GM12878 (cell line): ENCODE results near the gene DYNC1I1. TPM values are rescaled to one million over a fixed set of nuclear protein-coding genes. Genes with fewer than 3 reads are reported as not detected.

Experiments used
- ATAC-seq: fragments of 200-7000 bp; cut with Tn5 transposase; 3 replicates; pipeline ENCODE4 v1.9.1; 2020; ENCODE audit warnings: mild to moderate bottlenecking, moderate library complexity
- BruUV-seq: library from RNA; stranded (reverse); fragments of 400-500 nt; replicated peaks from 2 replicates; lab custom pipeline; 2021; lab: Mats Ljungman, UMichigan
- CTCF ChIA-PET: fragments of 300-600 bp; sonication (Branson Sonifier 250); formaldehyde crosslinking; extraction: SDS; loops from one replicate; lab custom pipeline; 2021; ENCODE audit warnings: inconsistent platforms; lab: Yijun Ruan, JAX
- POLR2A ChIA-PET: fragments of 350-600 bp; formaldehyde crosslinking; extraction: SDS; loops from one replicate; lab custom pipeline; 2021; ENCODE audit warnings: inconsistent platforms; lab: Charles Lee
- RAD21 ChIA-PET: fragments of 300-600 bp; sonication (Branson Sonifier 250); formaldehyde crosslinking; loops from one replicate; lab custom pipeline; 2023; ENCODE audit warnings: antibody characterized with exemption; ENCODE audit not compliant: unreplicated experiment; lab: Charles Lee
- SMC1A ChIA-PET: fragments of 300-600 bp; sonication (Branson Sonifier 250); formaldehyde crosslinking; loops from one replicate; lab custom pipeline; 2023; ENCODE audit not compliant: unreplicated experiment, uncharacterized antibody; lab: Charles Lee
- DNase-seq: peaks from one replicate; pipeline ENCODE4 v3.0.0-alpha.2; 2011; ENCODE audit warnings: low read depth, low spot score
- FAIRE-seq: peaks from 3 replicates; lab custom pipeline; 2011; peaks lifted over from hg19 to GRCh38; lab: Jason Lieb, UNC
- H2AFZ ChIP-seq: 2 replicates; pipeline ENCODE4 v1.6.0; 2011; ENCODE audit warnings: low read depth, low read length, control low read depth; ENCODE audit not compliant: control insufficient read depth
- H3K27ac ChIP-seq: 2 replicates; pipeline ENCODE4 v1.5.1; 2011; ENCODE audit warnings: control low read depth; ENCODE audit not compliant: control insufficient read depth, insufficient read depth
- H3K27me3 ChIP-seq, 2 experiments: replicated peaks in 1 of 2; 2 replicates each; pipeline versions ENCODE4 v1.6.0 to v1.6.1; 2011; ENCODE audit warnings: low read length in 1 of 2; ENCODE audit not compliant: control insufficient read depth in 2 of 2, insufficient read depth in 2 of 2
- H3K36me3 ChIP-seq, 2 experiments: 2 replicates each; pipeline ENCODE4 v1.5.1; 2011; ENCODE audit warnings: low read length in 1 of 2; ENCODE audit not compliant: control insufficient read depth in 2 of 2, insufficient read depth in 2 of 2
- H3K4me1 ChIP-seq: 2 replicates; pipeline ENCODE4 v1.6.1; 2011; ENCODE audit warnings: mild to moderate bottlenecking, low read length, moderate library complexity, mixed read lengths; ENCODE audit not compliant: control insufficient read depth, insufficient read depth
- H3K4me2 ChIP-seq: 2 replicates; pipeline ENCODE4 v1.6.0; 2011; ENCODE audit warnings: control low read depth; ENCODE audit not compliant: control insufficient read depth, insufficient read depth
- H3K4me3 ChIP-seq: fragments of 200-600 bp; sonication (generic); 2 replicates; pipeline ENCODE4 v1.5.1; 2016
- H3K79me2 ChIP-seq: 2 replicates; pipeline ENCODE4 v1.6.0; 2011; ENCODE audit warnings: low read length; ENCODE audit not compliant: control insufficient read depth, insufficient read depth
- H3K9ac ChIP-seq: 2 replicates; pipeline ENCODE4 v1.8.0; 2011; ENCODE audit warnings: low read length, control low read depth, mixed read lengths; ENCODE audit not compliant: control insufficient read depth, insufficient read depth
- H3K9me3 ChIP-seq: replicated peaks from 3 replicates; pipeline ENCODE4 v1.5.1; 2011; ENCODE audit warnings: mild to moderate bottlenecking, low read length; ENCODE audit not compliant: control insufficient read depth, insufficient read depth
- H4K20me1 ChIP-seq: 2 replicates; pipeline ENCODE4 v1.6.0; 2011; ENCODE audit not compliant: control insufficient read depth, insufficient read depth
- ATF3 ChIP-seq: IDR thresholded peaks from 2 replicates; pipeline ENCODE4 v1.6.1; 2011; ENCODE audit warnings: low read depth, mild to moderate bottlenecking, low read length, moderate library complexity, borderline replicate concordance; ENCODE audit errors: extremely low read depth
- ATF7 ChIP-seq: fragments of 450-650 bp; IDR thresholded peaks from 2 replicates; pipeline ENCODE4 v1.6.1; 2016; ENCODE audit warnings: low read depth, mild to moderate bottlenecking
- CREM ChIP-seq: IDR thresholded peaks from 2 replicates; pipeline ENCODE4 v1.6.1; 2014; ENCODE audit warnings: antibody characterized with exemption, low read depth
- EP300 ChIP-seq, 2 experiments: fragments of 150-350 bp in 1 of 2; IDR thresholded peaks; 2 replicates each; pipeline ENCODE4 v1.6.1; 2011 to 2012; ENCODE audit warnings: low read depth in 2 of 2, low read length in 2 of 2, borderline replicate concordance in 1 of 2, improper control_type of control experiment in 1 of 2, inconsistent platforms in 1 of 2; ENCODE audit not compliant: control insufficient read depth in 1 of 2
- ETV6 ChIP-seq, 2 experiments: fragments of 450-650 bp in 1 of 2; IDR thresholded peaks in 1 of 2; conservative IDR thresholded peaks in 1 of 2; 2 replicates each; pipeline ENCODE4 v1.6.1; 2014; ENCODE audit warnings: antibody characterized with exemption in 1 of 2, borderline replicate concordance in 1 of 2, low read depth in 1 of 2, mild to moderate bottlenecking in 1 of 2, moderate library complexity in 1 of 2
- FOS ChIP-seq: IDR thresholded peaks from 3 replicates; pipeline ENCODE4 v1.6.1; 2011; ENCODE audit warnings: borderline replicate concordance; ENCODE audit not compliant: insufficient read length; ENCODE audit errors: extremely low read depth
- JUNB ChIP-seq: IDR thresholded peaks from 2 replicates; pipeline ENCODE4 v1.6.1; 2016; ENCODE audit warnings: antibody characterized with exemption, mild to moderate bottlenecking
- MAX ChIP-seq: IDR thresholded peaks from 2 replicates; pipeline ENCODE4 v1.6.1; 2012; ENCODE audit warnings: low read depth, low read length, improper control_type of control experiment
- MYC ChIP-seq: IDR thresholded peaks from 2 replicates; pipeline ENCODE4 v1.6.1; 2011; ENCODE audit warnings: mild to moderate bottlenecking, low read length, moderate library complexity, inconsistent platforms; ENCODE audit not compliant: insufficient read depth, insufficient replicate concordance, insufficient read length, severe bottlenecking
- ZNF592 ChIP-seq: fragments of 450-650 bp; IDR thresholded peaks from 2 replicates; pipeline ENCODE4 v1.6.1; 2017; ENCODE audit warnings: mild to moderate bottlenecking, moderate library complexity
- ZZZ3 ChIP-seq: IDR thresholded peaks from 2 replicates; pipeline ENCODE4 v1.6.1; 2011; ENCODE audit warnings: low read depth; ENCODE audit not compliant: control insufficient read depth, insufficient read length
- WGBS: methylation state at CpG from one replicate; pipeline ENCODE4 v1.1.6; 2016; ENCODE audit warnings: low lambda C conversion rate; ENCODE audit not compliant: insufficient replicate concordance, insufficient coverage; ENCODE audit errors: missing lambda C conversion rate; 5-methylcytosine and 5-hydroxymethylcytosine counted together
- in situ Hi-C: fragments of 300-500 bp; cut with MboI; formaldehyde crosslinking; loops from 9 replicates; pipeline ENCODE4 v1.14.3; 2018; ENCODE audit warnings: mixed read lengths
- intact Hi-C: fragments of 100-400 bp; cut with micrococcal nuclease; formaldehyde crosslinking; loops from one replicate; pipeline ENCODE4 v1.14.2; 2022; ENCODE audit not compliant: unreplicated experiment
- polyA plus RNA-seq, 11 experiments: library from polyadenylated mRNA; depleted of rRNA in 4 of 11; unstranded in 6 of 11; stranded (reverse) in 5 of 11; fragments of >200 nt; fragmentation: Nextera tagmentation in 4 of 11; fragmentation: Illumina TruSeq in 1 of 11; extraction: Ambion mirVana in 4 of 11; extraction: Trizol in 1 of 11; gene quantifications; 1 replicate in 1 of 11; 2 replicates in 10 of 11; pipeline versions ENCODE4 v1.2.1 to v1.2.3, GENCODE V29; 2011 to 2016; ENCODE audit warnings: inconsistent platforms in 2 of 11, missing spikeins in 2 of 11, low read depth in 1 of 11
- total RNA-seq, 4 experiments: library from RNA; depleted of rRNA in 3 of 4; stranded (reverse); fragments of >200 nt in 3 of 4; fragmentation: Illumina TruSeq in 1 of 4; extraction: Trizol in 1 of 4; gene quantifications; 2 replicates each; pipeline versions ENCODE4 v1.2.1 to v1.2.3, GENCODE V29; 2013 to 2021

Gene DYNC1I1
- total and polyA plus RNA-seq, 10 of the 15 experiments (the other 5 are each of a cell fraction or from before 2014, with no cell fraction given), result 0.05 to 0.91 (median 0.14) TPM; not detected in 3

- in situ Hi-C loops, result no loop called here
- TF ChIP-seq EP300 (IDR thresholded peaks at IDR 0.05; ENCODE audit: borderline replicate concordance in 1 of 2, control insufficient read depth in 1 of 2, low read depth in 2 of 2, low read length in 2 of 2), result no peak
- no peak for TF ChIP-seq MYC
- TF ChIP-seq ATF3, result no peak
- TF ChIP-seq CREM, result no peak
- TF ChIP-seq, all 136 proteins: peak for 0
- no peak overlapping the region for H3K27ac ChIP-seq
- SMC1A ChIA-PET, result no interaction called here
- H2AFZ ChIP-seq, result no peak overlapping the region
- RAD21 ChIA-PET, result no interaction called here
- no peak overlapping the region for H3K4me2 ChIP-seq
- DNase-seq (no peak), ATAC-seq (no peak), FAIRE-seq (no peak)
- POLR2A ChIA-PET, result no interaction called here
- H3K4me3 ChIP-seq, result no peak overlapping the region
- no peaks in the 10 kb centered on the region for H3K9me3 ChIP-seq
- no peaks in the 10 kb centered on the region for H3K36me3 ChIP-seq
- no peaks in the 10 kb centered on the region for H4K20me1 ChIP-seq
- 27% methylated on average over 7 of the region's 7 CpGs for WGBS
- no peaks in the 10 kb centered on the region for H3K4me1 ChIP-seq
- no TSS peak for BruUV-seq
- no peaks in the 10 kb centered on the region for H3K79me2 ChIP-seq
- H3K27me3 ChIP-seq, result no peaks in the 10 kb centered on the region
- no peak overlapping the region for H3K9ac ChIP-seq
- CTCF ChIA-PET, result no interaction called here
- intact Hi-C loops, result no loop called here
Observed at GRCh38 chr7:96061009-96061408, 288.7 kb downstream of the DYNC1I1 start.

- Histone ChIP-seq H3K4me1 (no peaks in the 10 kb centered on the region), H2AFZ (no peak overlapping the region), H3K79me2 (no peaks in the 10 kb centered on the region), H3K4me2 (no peak overlapping the region), H3K9ac (no peak overlapping the region), H3K9me3 (no peaks in the 10 kb centered on the region), H3K27me3 (no peaks in the 10 kb centered on the region), H3K36me3 (no peaks in the 10 kb centered on the region), H3K4me3 (no peak overlapping the region), H4K20me1 (no peaks in the 10 kb centered on the region), H3K27ac (no peak overlapping the region)
- RAD21 ChIA-PET, result no interaction called here
- no TSS peak for BruUV-seq
- 31% methylated on average over 4 of the region's 4 CpGs for WGBS
- FAIRE-seq, result no peak
- no peak for DNase-seq
- POLR2A ChIA-PET, result interaction anchor here (0.7 kb wide), 1 partner anchor 692 kb away, joined by 3 read pairs; no protein-coding TSS in a partner anchor
- CTCF ChIA-PET, result no interaction called here
- in situ Hi-C loops, result no loop called here
- SMC1A ChIA-PET, result no interaction called here
- intact Hi-C loops, result no loop called here
- no peak for ATAC-seq
- no peak for TF ChIP-seq ZZZ3
- no peak for TF ChIP-seq FOS
- no peak for TF ChIP-seq ETV6 (conservative IDR thresholded peaks at IDR 0.05 in 1 of 2, IDR thresholded peaks at IDR 0.05 in 1 of 2; ENCODE audit: borderline replicate concordance in 1 of 2, low read depth in 1 of 2)
- no peak for TF ChIP-seq ZNF592
- TF ChIP-seq ATF7, result no peak
- TF ChIP-seq MAX, result no peak
- TF ChIP-seq JUNB, result no peak
Observed at GRCh38 chr7:96061844-96062243, 289.5 kb downstream of the DYNC1I1 start.
